Natural killer cell (primary cell): ENCODE measurements around the gene GSG1L. TPM values are rescaled to one million over a fixed set of nuclear protein-coding genes. Genes with fewer than 3 reads are reported as not detected.

Source experiments
- ATAC-seq, 3 donors: fragments of 150-1000 bp in 2 of 3; fragments of 200-7000 bp in 1 of 3; cut with Tn5 transposase; 1 replicate in 1 of 3; 2 replicates in 2 of 3; pipeline ENCODE4 v1.10.0; 2021; ENCODE audit warnings: mild to moderate bottlenecking in 2 of 3, moderate library complexity in 2 of 3
- DNase-seq, 2 donors: peaks; one replicate each; pipeline versions ENCODE4 v3.0.0 to v3.0.0-alpha.2; 2013 to 2021; ENCODE audit warnings: mixed read lengths in 1 of 2
- H3K27ac ChIP-seq: one replicate; pipeline ENCODE4 v1.5.1; 2013; ENCODE audit warnings: mild to moderate bottlenecking, low read length
- H3K27me3 ChIP-seq: one replicate; pipeline ENCODE4 v1.6.1; 2013; ENCODE audit warnings: low read length; ENCODE audit not compliant: control insufficient read depth, insufficient read depth
- H3K36me3 ChIP-seq: one replicate; pipeline ENCODE4 v1.6.1; 2013; ENCODE audit warnings: low read length; ENCODE audit not compliant: control insufficient read depth, insufficient read depth
- H3K4me1 ChIP-seq: one replicate; pipeline ENCODE4 v1.6.1; 2013; ENCODE audit warnings: low read length; ENCODE audit not compliant: control insufficient read depth, insufficient read depth
- H3K4me3 ChIP-seq: one replicate; pipeline ENCODE4 v1.5.1; 2013; ENCODE audit warnings: low read length
- H3K9me3 ChIP-seq: one replicate; pipeline ENCODE4 v1.6.1; 2013; ENCODE audit warnings: low read length; ENCODE audit not compliant: control insufficient read depth, insufficient read depth
- H3K27ac Mint-ChIP-seq, 2 donors: one replicate each; pipeline ENCODE4 v1.8.0; 2022; ENCODE audit warnings: mild to moderate bottlenecking in 2 of 2, mixed read lengths in 2 of 2, moderate library complexity in 1 of 2
- H3K27me3 Mint-ChIP-seq, 2 donors: one replicate each; pipeline ENCODE4 v1.8.0; 2022; ENCODE audit warnings: low read depth in 2 of 2, mixed read lengths in 2 of 2
- H3K36me3 Mint-ChIP-seq: one replicate; pipeline ENCODE4 v1.8.0; 2022; ENCODE audit warnings: mixed read lengths
- H3K4me1 Mint-ChIP-seq, 2 donors: one replicate each; pipeline ENCODE4 v1.8.0; 2022; ENCODE audit warnings: mixed read lengths in 2 of 2
- H3K4me3 Mint-ChIP-seq: one replicate; pipeline ENCODE4 v1.8.0; 2022; ENCODE audit warnings: mild to moderate bottlenecking, moderate library complexity, mixed read lengths
- H3K9me3 Mint-ChIP-seq, 2 donors: one replicate each; pipeline ENCODE4 v1.8.0; 2022; ENCODE audit warnings: mixed read lengths in 2 of 2
- WGBS: methylation state at CpG from one replicate; pipeline ENCODE4 v1.1.7; 2013; ENCODE audit warnings: missing lambda C conversion rate; ENCODE audit not compliant: insufficient coverage; 5-methylcytosine and 5-hydroxymethylcytosine counted together
- intact Hi-C: fragments of 100-400 bp; cut with micrococcal nuclease; formaldehyde crosslinking; loops from one replicate; pipeline ENCODE4 v1.14.2; 2022
- total RNA-seq, 4 donors: library from RNA; stranded (reverse); fragments of 120-200 nt in 1 of 4; gene quantifications; one replicate each; pipeline versions ENCODE4 v1.2.3 to v1.2.4, GENCODE V29; 2013 to 2022
- TF ChIP-seq, protein P1 (sequence below): fragments of 200-600 bp; IDR thresholded peaks from one replicate; pipeline ENCODE4 v1.8.0; 2022; ENCODE audit warnings: antibody characterized with exemption

Gene GSG1L
- total RNA-seq, 3 donors from 2014 or later (not counting 1 experiment from before 2014, with no cell fraction given), result 0.25 TPM; not detected in 2

DNA sequence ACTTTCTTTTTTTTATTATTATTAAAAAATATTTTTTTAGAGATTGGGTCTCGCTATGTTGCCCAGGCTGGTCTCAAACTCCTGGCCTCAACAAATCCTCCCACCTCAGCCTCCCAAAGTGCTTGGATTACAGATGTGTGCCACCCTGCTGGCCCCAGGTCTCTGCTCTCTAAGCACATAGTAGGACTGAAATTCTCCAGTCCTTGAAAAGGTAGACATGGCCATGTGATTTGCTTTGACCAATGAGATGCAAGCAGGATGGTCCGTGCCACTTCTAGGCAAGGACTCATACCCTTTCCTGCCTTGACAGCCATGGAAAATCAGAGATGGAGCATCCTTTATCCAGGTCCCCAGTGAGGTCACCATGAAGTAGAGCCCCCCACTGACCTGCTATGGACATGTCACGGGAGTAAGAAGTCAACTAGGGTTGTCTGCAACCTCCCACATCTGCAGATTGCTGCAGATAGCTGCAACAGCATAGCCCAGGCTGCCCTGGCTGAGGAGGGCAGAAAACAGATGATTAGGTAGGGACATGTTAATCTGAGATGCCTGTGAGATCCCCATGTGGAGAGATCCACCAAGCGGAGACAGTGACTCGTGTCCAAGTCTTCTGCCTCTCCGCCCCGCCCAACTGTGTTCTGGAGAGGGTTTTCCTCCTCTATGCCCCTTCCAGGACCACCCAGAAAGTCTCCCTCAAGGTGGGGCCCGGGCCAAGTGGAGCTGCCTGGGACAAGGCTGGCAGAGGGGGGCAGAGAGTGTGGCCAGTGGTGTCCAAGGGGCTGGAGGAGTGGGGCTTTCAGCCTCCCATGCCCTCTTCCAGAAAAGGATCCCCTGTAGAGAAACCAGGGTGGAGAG, 11.0 kb downstream of the GSG1L start:
- no peaks in the 10 kb centered on the region for H3K4me1 ChIP-seq
- intact Hi-C loops, result no loop called here
- WGBS, result 89% methylated on average over 7 of the region's 8 CpGs
- H3K4me1 Mint-ChIP-seq, result no peaks in the 10 kb centered on the region
- H3K27me3 ChIP-seq, result no peaks in the 10 kb centered on the region
- H3K36me3 Mint-ChIP-seq, result peaks cover 6% of the 10 kb centered on the region
- H3K4me3 Mint-ChIP-seq, result no peak overlapping the region
- no peak overlapping the region for H3K27ac Mint-ChIP-seq
- ATAC-seq (no peak), DNase-seq (no peak)
- H3K4me3 ChIP-seq, result no peak overlapping the region
- H3K27ac ChIP-seq, result no peak overlapping the region
- no peaks in the 10 kb centered on the region for H3K9me3 ChIP-seq
- H3K36me3 ChIP-seq, result no peaks in the 10 kb centered on the region
- H3K27me3 Mint-ChIP-seq, result peaks cover 13 to 19% of the 10 kb centered on the region in 2 donors
- peaks cover 0 to 4% of the 10 kb centered on the region in 2 donors for H3K9me3 Mint-ChIP-seq
- TF ChIP-seq, protein P1, sequence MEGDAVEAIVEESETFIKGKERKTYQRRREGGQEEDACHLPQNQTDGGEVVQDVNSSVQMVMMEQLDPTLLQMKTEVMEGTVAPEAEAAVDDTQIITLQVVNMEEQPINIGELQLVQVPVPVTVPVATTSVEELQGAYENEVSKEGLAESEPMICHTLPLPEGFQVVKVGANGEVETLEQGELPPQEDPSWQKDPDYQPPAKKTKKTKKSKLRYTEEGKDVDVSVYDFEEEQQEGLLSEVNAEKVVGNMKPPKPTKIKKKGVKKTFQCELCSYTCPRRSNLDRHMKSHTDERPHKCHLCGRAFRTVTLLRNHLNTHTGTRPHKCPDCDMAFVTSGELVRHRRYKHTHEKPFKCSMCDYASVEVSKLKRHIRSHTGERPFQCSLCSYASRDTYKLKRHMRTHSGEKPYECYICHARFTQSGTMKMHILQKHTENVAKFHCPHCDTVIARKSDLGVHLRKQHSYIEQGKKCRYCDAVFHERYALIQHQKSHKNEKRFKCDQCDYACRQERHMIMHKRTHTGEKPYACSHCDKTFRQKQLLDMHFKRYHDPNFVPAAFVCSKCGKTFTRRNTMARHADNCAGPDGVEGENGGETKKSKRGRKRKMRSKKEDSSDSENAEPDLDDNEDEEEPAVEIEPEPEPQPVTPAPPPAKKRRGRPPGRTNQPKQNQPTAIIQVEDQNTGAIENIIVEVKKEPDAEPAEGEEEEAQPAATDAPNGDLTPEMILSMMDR, result no peak

DNA sequence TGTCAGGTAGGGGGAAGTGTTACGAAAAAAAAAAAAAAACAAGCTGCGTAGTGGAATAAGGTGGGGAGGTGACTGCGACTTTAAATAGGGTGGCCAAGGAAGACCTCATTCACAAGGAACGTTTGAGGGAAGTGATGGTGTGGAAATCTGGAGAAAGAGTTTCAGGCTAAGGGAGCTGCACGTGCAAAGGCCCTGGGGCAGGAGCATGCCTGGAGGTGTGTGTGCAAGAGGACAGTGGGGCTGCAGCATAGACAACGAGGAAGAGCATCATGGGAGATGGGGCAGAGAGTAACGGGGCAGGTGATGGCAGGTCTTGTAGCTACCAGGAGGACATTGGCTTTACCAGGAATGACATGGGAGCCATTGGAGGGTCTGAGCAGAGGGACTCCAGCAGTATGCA, 12.0 kb downstream of the GSG1L start:
- intact Hi-C loops, result no loop called here
- H3K4me3 Mint-ChIP-seq, result no peak overlapping the region
- WGBS, result 73% methylated on average over 7 of the region's 7 CpGs

DNA sequence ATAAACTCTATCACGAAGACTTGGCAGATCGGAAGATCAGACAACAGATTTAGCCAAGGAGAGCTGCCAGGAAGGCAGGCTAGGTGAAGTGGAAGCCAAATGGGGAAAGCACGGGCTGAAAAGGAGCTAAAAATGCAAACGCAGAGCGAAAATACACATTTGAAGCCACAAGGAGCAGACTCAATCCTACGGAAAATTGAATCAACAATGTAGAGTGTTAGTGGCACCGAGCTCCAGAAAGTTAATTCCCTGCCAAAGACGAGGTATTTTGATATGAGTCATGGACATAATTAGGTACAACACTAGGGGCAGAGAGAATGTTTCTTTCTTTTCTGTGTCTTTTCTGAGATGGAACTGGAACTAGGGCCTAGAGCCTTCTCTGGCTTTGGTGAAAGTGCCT, 20.7 kb downstream of the GSG1L start:
- H3K4me1 Mint-ChIP-seq, result no peaks in the 10 kb centered on the region
- TF ChIP-seq, protein P1, result no peak
- H3K9me3 Mint-ChIP-seq, result no peaks in the 10 kb centered on the region
- H3K36me3 ChIP-seq, result no peaks in the 10 kb centered on the region
- DNase-seq (no peak), ATAC-seq (no peak)
- no peak overlapping the region for H3K27ac ChIP-seq
- no peak overlapping the region for H3K27ac Mint-ChIP-seq
- intact Hi-C loops, result no loop called here
- H3K4me3 Mint-ChIP-seq, result no peak overlapping the region
- no peaks in the 10 kb centered on the region for H3K36me3 Mint-ChIP-seq
- WGBS, result 88% methylated on average over 8 of the region's 8 CpGs
- H3K4me1 ChIP-seq, result no peaks in the 10 kb centered on the region
- peaks cover 13 to 16% of the 10 kb centered on the region in 2 donors for H3K27me3 Mint-ChIP-seq
- H3K27me3 ChIP-seq, result no peaks in the 10 kb centered on the region
- H3K9me3 ChIP-seq, result no peaks in the 10 kb centered on the region
- H3K4me3 ChIP-seq, result no peak overlapping the region

More for the DNA sequence above, 12.0 kb downstream of the GSG1L start:
- Mint-ChIP-seq H3K27ac (no peak overlapping the region), H3K4me1 (no peaks in the 10 kb centered on the region), H3K9me3 (peaks cover 0 to 4% of the 10 kb centered on the region in 2 donors), H3K36me3 (peaks cover 6% of the 10 kb centered on the region), H3K27me3 (peaks cover 14 to 17% of the 10 kb centered on the region in 2 donors)
- H3K9me3 ChIP-seq, result no peaks in the 10 kb centered on the region
- ATAC-seq (no peak), DNase-seq (no peak)
- TF ChIP-seq, protein P1, result no peak
- H3K27me3 ChIP-seq, result no peaks in the 10 kb centered on the region
- H3K4me3 ChIP-seq, result no peak overlapping the region
- H3K27ac ChIP-seq, result no peak overlapping the region
- no peaks in the 10 kb centered on the region for H3K36me3 ChIP-seq
- H3K4me1 ChIP-seq, result no peaks in the 10 kb centered on the region
